Pancreas (tissue), 10 donors: ENCODE data around the gene FLT1. TPM values are rescaled to one million over a fixed set of nuclear protein-coding genes. Genes with fewer than 3 reads are reported as not detected.

Experiments
- ATAC-seq, 4 donors: fragments of 200-7000 bp; cut with Tn5 transposase; one replicate each; pipeline versions ENCODE4 v1.8.0 to v1.9.1; 2020; ENCODE audit warnings: mild to moderate bottlenecking in 4 of 4, moderate library complexity in 4 of 4
- DNase-seq, 6 donors: peaks; one replicate each; pipeline ENCODE4 v3.0.0-alpha.2; 2020
- FAIRE-seq: peaks from 2 replicates; lab custom pipeline; 2012; peaks lifted over from hg19 to GRCh38; lab: Jason Lieb, UNC
- H3K27ac ChIP-seq, 4 donors: fragments of 200-600 bp; sonication (generic); 1 replicate in 3 of 4; 2 replicates in 1 of 4; pipeline versions ENCODE4 v1.5.0 to v1.8.0; 2020
- H3K27me3 ChIP-seq, 4 donors: fragments of 200-600 bp; one replicate each; pipeline ENCODE4 v1.8.0; 2021
- H3K36me3 ChIP-seq, 3 donors: fragments of 200-600 bp; sonication (generic) in 1 of 3; one replicate each; pipeline versions ENCODE4 v1.5.0 to v1.8.0; 2020 to 2021
- H3K4me1 ChIP-seq, 3 donors: fragments of 200-600 bp; one replicate each; pipeline ENCODE4 v1.8.0; 2021
- H3K4me3 ChIP-seq, 4 donors: fragments of 200-600 bp; sonication (generic) in 2 of 4; one replicate each; pipeline versions ENCODE4 v1.5.0 to v1.8.0; 2020 to 2021
- H3K9me3 ChIP-seq, 4 donors: fragments of 200-600 bp; one replicate each; pipeline ENCODE4 v1.8.0; 2021
- CTCF ChIP-seq, 4 donors: fragments of 200-600 bp; sonication (generic) in 3 of 4; IDR thresholded peaks; one replicate each; pipeline versions ENCODE4 v1.5.0 to v1.8.0; 2021; ENCODE audit warnings: antibody characterized with exemption in 4 of 4
- WGBS, 2 donors: extraction: QIAGEN DNeasy Blood & Tissue Kit; methylation state at CpG; one replicate each; pipeline ENCODE4 v1.1.7; 2013; 5-methylcytosine and 5-hydroxymethylcytosine counted together
- intact Hi-C, 3 donors: fragments of 100-400 bp; cut with DNase I; formaldehyde crosslinking; loops; one replicate each; pipeline versions ENCODE4 v1.11.1 to v1.14.2; 2022
- polyA plus RNA-seq, 2 donors: library from polyadenylated mRNA; stranded (reverse); fragments of 200-250 nt; gene quantifications; one replicate each; pipeline ENCODE4 v1.2.3, GENCODE V29; 2013
- total RNA-seq, 6 donors: library from RNA; stranded (reverse); fragmentation: NEBNext Ultra II Directional in 4 of 6; extraction: Animal tissue kit (Norgen Biotek cat#: 25700) in 4 of 6; gene quantifications; one replicate each; pipeline versions ENCODE4 v1.2.1 to v1.2.4, GENCODE V29; 2021 to 2023
- donor health status: healthy with polysubstance abuse.
- donor health status: DM: no; HTN: no; CAD: no; lungs with moderate emphysema.
- donor health status: DM: no; HTN: no; CAD: no.
- donor health status: control.
- donor health status: control.
- donor health status: Bipolar disorder and iron deficiency.
- donor health status: DM: yes; HTN: yes; CAD: no.
- donor health status: DM: no; HTN: no; CAD: no.
- donor health status: DM: no; HTN: no; CAD: no.
- donor health status: DM: yes; HTN: yes; CAD: no.

FLT1 gene
- total and polyA plus RNA-seq, 8 donors, result 1.1 to 12.7 (median 8.1) TPM

GRCh38 chr13:28337166-28338005 is 157.5 kb downstream of the FLT1 start:
- no peak for TF ChIP-seq CTCF (IDR thresholded peaks at IDR 0.05)
- DNase-seq (no peak), ATAC-seq (peak in 2 of 4 donors; percentile 22 to 50), FAIRE-seq (no peak)
- no peaks in the 10 kb centered on the region for H3K27me3 ChIP-seq
- WGBS, 2 donors, result 46 to 51% methylated on average over 4 of the region's 4 CpGs
- H3K4me3 ChIP-seq, result no peak overlapping the region
- H3K9me3 ChIP-seq, result no peaks in the 10 kb centered on the region
- H3K36me3 ChIP-seq, result no peaks in the 10 kb centered on the region
- intact Hi-C loops, result no loop called here
- H3K27ac ChIP-seq, result no peak overlapping the region
- H3K4me1 ChIP-seq, result no peaks in the 10 kb centered on the region

GRCh38 chr13:28336193-28336657 is 158.7 kb downstream of the FLT1 start:
- no peaks in the 10 kb centered on the region for H3K4me1 ChIP-seq
- no peaks in the 10 kb centered on the region for H3K9me3 ChIP-seq
- WGBS, 2 donors, result 57 to 71% methylated on average over 3 of the region's 3 CpGs
- H3K27ac ChIP-seq, result no peak overlapping the region
- ATAC-seq (no peak), DNase-seq (no peak), FAIRE-seq (no peak)
- no peaks in the 10 kb centered on the region for H3K27me3 ChIP-seq
- TF ChIP-seq CTCF (IDR thresholded peaks at IDR 0.05), result no peak
- no peak overlapping the region for H3K4me3 ChIP-seq
- intact Hi-C loops, result no loop called here
- no peaks in the 10 kb centered on the region for H3K36me3 ChIP-seq

- H3K36me3 ChIP-seq, result no peaks in the 10 kb centered on the region
- ATAC-seq (no peak), DNase-seq (no peak), FAIRE-seq (no peak)
- H3K4me3 ChIP-seq, result no peak overlapping the region
- H3K9me3 ChIP-seq, result no peaks in the 10 kb centered on the region
- no peak overlapping the region for H3K27ac ChIP-seq
- intact Hi-C loops, result no loop called here
- 77 to 86% methylated on average over 2 of the region's 2 CpGs for WGBS, 2 donors
- H3K4me1 ChIP-seq, result no peaks in the 10 kb centered on the region
- no peaks in the 10 kb centered on the region for H3K27me3 ChIP-seq
- no peak for TF ChIP-seq CTCF (IDR thresholded peaks at IDR 0.05)
These were observed 161.6 kb downstream of the FLT1 start for GRCh38 chr13:28333204-28333881.

- TF ChIP-seq CTCF (IDR thresholded peaks at IDR 0.05), result no peak
- no peaks in the 10 kb centered on the region for H3K36me3 ChIP-seq
- no peaks in the 10 kb centered on the region for H3K27me3 ChIP-seq
- WGBS, 2 donors, result 73 to 75% methylated on average over 17 of the region's 17 CpGs
- no peaks in the 10 kb centered on the region for H3K4me1 ChIP-seq
- DNase-seq (no peak), ATAC-seq (peak in 2 of 4 donors; percentile 30 to 66), FAIRE-seq (no peak)
- no peak overlapping the region for H3K4me3 ChIP-seq
- H3K27ac ChIP-seq, result no peak overlapping the region
- no peaks in the 10 kb centered on the region for H3K9me3 ChIP-seq
- intact Hi-C loops, result loop anchor here in 1 of 3 donors (10.0 kb wide), 1 partner anchor 305 kb away; no protein-coding TSS in a partner anchor
These were observed 165.4 kb downstream of the FLT1 start for GRCh38 chr13:28329395-28330158.
